Measurements from ENCODE around the gene SUPT5H. TPM values are rescaled to one million over a fixed set of nuclear protein-coding genes. Genes with fewer than 3 reads are reported as not detected.
A peak's percentile ranks its signal among the peaks of the same experiment; 100 is the strongest.

The SUPT5H gene
- total and polyA plus RNA-seq, 10 of the 15 experiments (the other 5 are each of a cell fraction or from before 2014, with no cell fraction given) = 27.2 to 194 (median 83.6) TPM

DNA sequence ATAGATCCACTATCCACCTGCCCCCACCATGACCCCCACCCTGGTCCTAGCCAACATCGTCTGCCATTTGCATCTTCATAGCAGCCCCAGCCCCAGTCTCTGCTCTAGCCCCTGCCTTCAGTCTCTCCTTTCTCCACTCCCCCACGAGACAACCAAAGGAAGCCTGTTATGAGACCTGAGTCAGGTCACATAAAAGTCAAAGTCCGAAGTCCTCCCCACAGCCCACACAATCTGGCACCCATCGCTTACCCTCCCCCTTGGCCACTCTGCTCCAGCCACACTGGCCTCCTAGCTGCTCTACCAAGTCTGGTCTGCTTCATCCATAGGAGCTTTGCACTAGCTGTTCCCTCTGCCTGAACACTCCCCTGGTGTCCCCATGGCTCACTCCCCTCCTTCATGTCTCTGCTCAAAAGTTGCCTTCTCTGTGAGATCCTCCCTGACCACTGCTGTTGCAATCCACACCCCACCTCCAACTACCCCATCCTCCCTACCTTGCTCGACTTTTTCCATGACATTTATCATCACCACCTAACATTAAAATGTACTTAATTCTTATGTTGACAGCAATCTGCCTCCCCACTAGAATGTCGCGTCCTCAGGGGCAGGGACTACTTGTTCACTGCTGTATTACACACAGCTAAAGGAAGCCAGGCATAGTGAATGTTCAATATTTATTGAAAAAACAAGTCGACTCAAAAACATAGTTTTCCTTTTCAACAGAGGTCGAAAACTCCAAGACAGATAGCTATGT is 34.1 kb upstream of the SUPT5H start (continued):
- TF ChIP-seq, protein P1, sequence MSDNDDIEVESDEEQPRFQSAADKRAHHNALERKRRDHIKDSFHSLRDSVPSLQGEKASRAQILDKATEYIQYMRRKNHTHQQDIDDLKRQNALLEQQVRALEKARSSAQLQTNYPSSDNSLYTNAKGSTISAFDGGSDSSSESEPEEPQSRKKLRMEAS (IDR thresholded peaks at IDR 0.05; ENCODE audit: low read depth, low read length) = no peak
- no peak for TF ChIP-seq YY1 (IDR thresholded peaks at IDR 0.05; ENCODE audit: low read depth, low read length)
- TF ChIP-seq RB1 (IDR thresholded peaks at IDR 0.05; ENCODE audit: borderline replicate concordance) = no peak
- TF ChIP-seq RAD21 (IDR thresholded peaks at IDR 0.05; ENCODE audit: insufficient read depth, low read depth, low read length) = no peak
- TF ChIP-seq SIN3A (IDR thresholded peaks at IDR 0.05; ENCODE audit: low read depth, low read length) = 0 out of 2 replicates have a peak, but pooled peaks have one; percentile 57
- TF ChIP-seq BRCA1 (IDR thresholded peaks at IDR 0.05; ENCODE audit: low read depth, low read length) = no peak
- no peak for TF ChIP-seq CHD4 (IDR thresholded peaks at IDR 0.05)
- TF ChIP-seq NFYA (IDR thresholded peaks at IDR 0.05; ENCODE audit: borderline replicate concordance, low read depth, low read length) = no peak
- no peak for TF ChIP-seq SREBF1 (IDR thresholded peaks at IDR 0.05; ENCODE audit: low read length)
- no peak for TF ChIP-seq SUZ12 (IDR thresholded peaks at IDR 0.05; ENCODE audit: unreplicated experiment)
- no peak for TF ChIP-seq CEBPB (IDR thresholded peaks at IDR 0.05; ENCODE audit: borderline replicate concordance in 1 of 2, low read depth in 2 of 2, low read length in 2 of 2)
- no peak for TF ChIP-seq PML (IDR thresholded peaks at IDR 0.05; ENCODE audit: low read length)
- TF ChIP-seq ETV6 (conservative IDR thresholded peaks at IDR 0.05 in 1 of 2, IDR thresholded peaks at IDR 0.05 in 1 of 2; ENCODE audit: borderline replicate concordance in 1 of 2, low read depth in 1 of 2) = no peak
- no peak for TF ChIP-seq TAF1 (IDR thresholded peaks at IDR 0.05; ENCODE audit: borderline replicate concordance, low read depth, low read length)
- no peak for TF ChIP-seq ASH2L (IDR thresholded peaks at IDR 0.05; ENCODE audit: borderline replicate concordance, low read depth)
- TF ChIP-seq, protein P2, sequence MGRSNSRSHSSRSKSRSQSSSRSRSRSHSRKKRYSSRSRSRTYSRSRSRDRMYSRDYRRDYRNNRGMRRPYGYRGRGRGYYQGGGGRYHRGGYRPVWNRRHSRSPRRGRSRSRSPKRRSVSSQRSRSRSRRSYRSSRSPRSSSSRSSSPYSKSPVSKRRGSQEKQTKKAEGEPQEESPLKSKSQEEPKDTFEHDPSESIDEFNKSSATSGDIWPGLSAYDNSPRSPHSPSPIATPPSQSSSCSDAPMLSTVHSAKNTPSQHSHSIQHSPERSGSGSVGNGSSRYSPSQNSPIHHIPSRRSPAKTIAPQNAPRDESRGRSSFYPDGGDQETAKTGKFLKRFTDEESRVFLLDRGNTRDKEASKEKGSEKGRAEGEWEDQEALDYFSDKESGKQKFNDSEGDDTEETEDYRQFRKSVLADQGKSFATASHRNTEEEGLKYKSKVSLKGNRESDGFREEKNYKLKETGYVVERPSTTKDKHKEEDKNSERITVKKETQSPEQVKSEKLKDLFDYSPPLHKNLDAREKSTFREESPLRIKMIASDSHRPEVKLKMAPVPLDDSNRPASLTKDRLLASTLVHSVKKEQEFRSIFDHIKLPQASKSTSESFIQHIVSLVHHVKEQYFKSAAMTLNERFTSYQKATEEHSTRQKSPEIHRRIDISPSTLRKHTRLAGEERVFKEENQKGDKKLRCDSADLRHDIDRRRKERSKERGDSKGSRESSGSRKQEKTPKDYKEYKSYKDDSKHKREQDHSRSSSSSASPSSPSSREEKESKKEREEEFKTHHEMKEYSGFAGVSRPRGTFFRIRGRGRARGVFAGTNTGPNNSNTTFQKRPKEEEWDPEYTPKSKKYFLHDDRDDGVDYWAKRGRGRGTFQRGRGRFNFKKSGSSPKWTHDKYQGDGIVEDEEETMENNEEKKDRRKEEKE (IDR thresholded peaks at IDR 0.05) = no peak
- no peak for TF ChIP-seq MTA3 (IDR thresholded peaks at IDR 0.05; ENCODE audit: borderline replicate concordance, low read length)
- no peak for TF ChIP-seq SREBF2 (IDR thresholded peaks at IDR 0.05; ENCODE audit: low read length)
- no peak; the same call in 1 of the 2 replicates for TF ChIP-seq GATAD2B (conservative IDR thresholded peaks at IDR 0.05; ENCODE audit: low read depth)
- no peak for TF ChIP-seq RELA (IDR thresholded peaks at IDR 0.05; ENCODE audit: borderline replicate concordance, partially characterized antibody)
- TF ChIP-seq TARDBP (IDR thresholded peaks at IDR 0.05; ENCODE audit: borderline replicate concordance) = no peak
- no peak for TF ChIP-seq PAX8 (IDR thresholded peaks at IDR 0.05)
- no peak for TF ChIP-seq PAX5 (IDR thresholded peaks at IDR 0.05; ENCODE audit: borderline replicate concordance, low read depth, low read length)
- TF ChIP-seq, protein P3, sequence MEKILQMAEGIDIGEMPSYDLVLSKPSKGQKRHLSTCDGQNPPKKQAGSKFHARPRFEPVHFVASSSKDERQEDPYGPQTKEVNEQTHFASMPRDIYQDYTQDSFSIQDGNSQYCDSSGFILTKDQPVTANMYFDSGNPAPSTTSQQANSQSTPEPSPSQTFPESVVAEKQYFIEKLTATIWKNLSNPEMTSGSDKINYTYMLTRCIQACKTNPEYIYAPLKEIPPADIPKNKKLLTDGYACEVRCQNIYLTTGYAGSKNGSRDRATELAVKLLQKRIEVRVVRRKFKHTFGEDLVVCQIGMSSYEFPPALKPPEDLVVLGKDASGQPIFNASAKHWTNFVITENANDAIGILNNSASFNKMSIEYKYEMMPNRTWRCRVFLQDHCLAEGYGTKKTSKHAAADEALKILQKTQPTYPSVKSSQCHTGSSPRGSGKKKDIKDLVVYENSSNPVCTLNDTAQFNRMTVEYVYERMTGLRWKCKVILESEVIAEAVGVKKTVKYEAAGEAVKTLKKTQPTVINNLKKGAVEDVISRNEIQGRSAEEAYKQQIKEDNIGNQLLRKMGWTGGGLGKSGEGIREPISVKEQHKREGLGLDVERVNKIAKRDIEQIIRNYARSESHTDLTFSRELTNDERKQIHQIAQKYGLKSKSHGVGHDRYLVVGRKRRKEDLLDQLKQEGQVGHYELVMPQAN (conservative IDR thresholded peaks at IDR 0.05) = no peak; the same call in 1 of the 2 replicates
- no peak for TF ChIP-seq JUNB (IDR thresholded peaks at IDR 0.05)
- TF ChIP-seq, protein P4, sequence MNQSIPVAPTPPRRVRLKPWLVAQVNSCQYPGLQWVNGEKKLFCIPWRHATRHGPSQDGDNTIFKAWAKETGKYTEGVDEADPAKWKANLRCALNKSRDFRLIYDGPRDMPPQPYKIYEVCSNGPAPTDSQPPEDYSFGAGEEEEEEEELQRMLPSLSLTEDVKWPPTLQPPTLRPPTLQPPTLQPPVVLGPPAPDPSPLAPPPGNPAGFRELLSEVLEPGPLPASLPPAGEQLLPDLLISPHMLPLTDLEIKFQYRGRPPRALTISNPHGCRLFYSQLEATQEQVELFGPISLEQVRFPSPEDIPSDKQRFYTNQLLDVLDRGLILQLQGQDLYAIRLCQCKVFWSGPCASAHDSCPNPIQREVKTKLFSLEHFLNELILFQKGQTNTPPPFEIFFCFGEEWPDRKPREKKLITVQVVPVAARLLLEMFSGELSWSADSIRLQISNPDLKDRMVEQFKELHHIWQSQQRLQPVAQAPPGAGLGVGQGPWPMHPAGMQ (IDR thresholded peaks at IDR 0.05; ENCODE audit: borderline replicate concordance) = no peak

Measured in GM12878 (cell line).